Mesothelial cell of epicardium (in vitro differentiated cells): ENCODE results near the gene ATP8B3. TPM values are rescaled to one million over a fixed set of nuclear protein-coding genes. Genes with fewer than 3 reads are reported as not detected.

Experiments used
- DNase-seq, 2 experiments: peaks; one replicate each; pipeline ENCODE4 v3.0.0; 2021; ENCODE audit warnings: low spot score in 2 of 2; ENCODE audit not compliant: unreplicated experiment in 2 of 2
- H3K27ac Mint-ChIP-seq: 2 replicates; pipeline ENCODE4 v1.8.0; 2021; ENCODE audit warnings: mixed read lengths
- H3K27me3 Mint-ChIP-seq: 2 replicates; pipeline ENCODE4 v1.8.0; 2021; ENCODE audit warnings: low read depth, mixed read lengths
- H3K36me3 Mint-ChIP-seq: 2 replicates; pipeline ENCODE4 v1.8.0; 2021; ENCODE audit warnings: mixed read lengths
- H3K4me1 Mint-ChIP-seq: 2 replicates; pipeline ENCODE4 v1.8.0; 2021; ENCODE audit warnings: mixed read lengths
- H3K4me3 Mint-ChIP-seq: 2 replicates; pipeline ENCODE4 v1.8.0; 2021; ENCODE audit warnings: mild to moderate bottlenecking, moderate library complexity, mixed read lengths
- H3K9me3 Mint-ChIP-seq: 2 replicates; pipeline ENCODE4 v1.8.0; 2021; ENCODE audit warnings: mixed read lengths
- total RNA-seq: library from RNA; stranded (reverse); gene quantifications from 3 replicates; pipeline ENCODE4 v1.2.1, GENCODE V29; 2021
- TF ChIP-seq, protein P1 (sequence below): fragments of 200-600 bp; sonication (generic); IDR thresholded peaks from one replicate; pipeline ENCODE4 v1.5.0; 2021; ENCODE audit warnings: antibody characterized with exemption; ENCODE audit not compliant: unreplicated experiment

Gene ATP8B3
- total RNA-seq, 1 donor from 2014 or later = 2.2 TPM

DNA sequence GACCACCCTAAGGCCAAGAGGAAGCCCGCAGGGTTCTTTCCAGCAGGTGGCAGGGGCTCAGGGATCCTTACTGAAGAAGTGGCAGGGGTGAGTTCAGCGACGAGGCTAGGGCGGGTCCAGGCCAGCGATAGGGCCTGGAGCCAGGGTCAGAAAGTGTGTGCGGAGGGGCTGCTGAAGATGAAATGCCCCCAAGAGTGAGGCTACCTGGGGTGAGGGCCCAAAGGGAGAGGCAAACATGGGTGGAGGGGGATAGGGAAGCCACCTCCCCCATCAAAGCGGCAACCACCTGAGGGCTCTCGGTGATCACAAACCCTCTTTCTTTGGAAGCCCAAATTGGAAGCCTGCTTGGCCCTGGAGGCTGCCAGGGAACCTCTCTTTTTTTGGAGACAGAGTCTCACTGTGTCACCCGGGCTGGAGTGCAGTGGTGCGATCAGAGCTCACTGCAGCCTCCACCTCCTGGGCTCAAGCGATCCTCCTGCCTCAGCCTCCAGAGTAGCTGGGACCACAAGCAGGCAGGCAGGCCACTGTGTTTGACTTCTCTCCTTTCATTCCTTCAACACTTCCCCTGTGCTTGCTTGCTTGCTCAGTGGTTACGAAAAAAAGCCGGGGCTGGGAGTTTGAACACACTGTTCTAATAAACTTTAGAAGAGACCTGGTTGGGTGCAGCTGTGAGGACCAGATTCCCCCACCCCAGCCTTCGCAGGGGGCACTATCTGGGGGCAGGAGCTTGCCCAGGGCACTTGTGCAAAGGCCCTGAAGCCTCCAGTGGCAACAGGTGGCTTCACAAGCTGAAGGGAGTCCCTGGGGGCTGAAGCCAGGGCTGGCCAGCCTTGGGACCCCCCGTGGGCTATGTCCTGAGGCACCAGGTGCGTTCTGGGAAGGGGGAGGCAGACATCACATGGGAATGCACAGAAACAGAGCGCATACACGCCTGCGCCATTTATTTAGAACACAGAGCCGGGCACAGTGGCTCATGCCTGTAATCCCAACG, 1.4 kb upstream of the ATP8B3 start:
- H3K36me3 Mint-ChIP-seq = peaks cover 2% of the 10 kb centered on the region

DNA sequence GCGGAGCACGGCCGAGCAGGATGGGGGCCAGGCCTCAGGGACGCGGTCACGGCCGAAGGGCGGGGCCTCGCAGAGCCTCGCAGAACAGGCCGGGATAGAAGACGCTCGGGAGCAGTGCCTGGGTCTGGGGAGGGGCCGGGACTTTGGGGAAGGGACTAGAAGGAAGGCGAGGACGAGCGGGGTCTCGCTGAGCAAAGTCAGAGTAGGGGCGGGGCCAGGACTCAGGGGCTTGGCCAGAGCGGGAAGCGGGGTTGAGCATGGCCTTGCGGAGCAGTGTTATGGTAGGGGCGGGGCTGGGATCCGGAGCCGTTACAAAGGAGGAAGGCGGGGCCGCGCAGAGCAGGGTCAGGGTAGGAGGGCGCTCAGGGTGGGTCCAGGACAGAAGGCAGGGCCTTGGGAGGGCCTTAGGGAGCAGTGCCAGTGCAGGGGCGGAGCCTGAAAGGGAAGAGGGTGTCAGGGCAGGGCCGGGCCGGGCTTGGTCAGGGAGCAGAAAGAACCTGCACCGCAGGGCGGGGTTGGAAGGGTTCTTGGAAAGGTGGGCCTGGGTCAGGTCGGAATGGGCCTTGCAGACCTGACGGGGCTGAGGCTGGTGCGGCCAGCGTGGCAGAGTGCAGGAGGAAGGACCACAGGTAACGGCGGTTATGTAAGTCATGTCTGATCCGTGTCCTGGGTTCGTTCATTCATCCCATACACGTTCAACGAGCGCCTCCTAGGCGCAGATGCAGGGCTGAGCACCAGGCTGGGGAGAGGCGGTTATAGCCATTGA, 533 bp upstream of the ATP8B3 start:
- H3K9me3 Mint-ChIP-seq = no peaks in the 10 kb centered on the region
- peak overlapping the region; percentile 63 for H3K27ac Mint-ChIP-seq
- peak; percentile 68 to 80 for DNase-seq
- H3K4me1 Mint-ChIP-seq = peaks cover 9% of the 10 kb centered on the region
- TF ChIP-seq, protein P1, sequence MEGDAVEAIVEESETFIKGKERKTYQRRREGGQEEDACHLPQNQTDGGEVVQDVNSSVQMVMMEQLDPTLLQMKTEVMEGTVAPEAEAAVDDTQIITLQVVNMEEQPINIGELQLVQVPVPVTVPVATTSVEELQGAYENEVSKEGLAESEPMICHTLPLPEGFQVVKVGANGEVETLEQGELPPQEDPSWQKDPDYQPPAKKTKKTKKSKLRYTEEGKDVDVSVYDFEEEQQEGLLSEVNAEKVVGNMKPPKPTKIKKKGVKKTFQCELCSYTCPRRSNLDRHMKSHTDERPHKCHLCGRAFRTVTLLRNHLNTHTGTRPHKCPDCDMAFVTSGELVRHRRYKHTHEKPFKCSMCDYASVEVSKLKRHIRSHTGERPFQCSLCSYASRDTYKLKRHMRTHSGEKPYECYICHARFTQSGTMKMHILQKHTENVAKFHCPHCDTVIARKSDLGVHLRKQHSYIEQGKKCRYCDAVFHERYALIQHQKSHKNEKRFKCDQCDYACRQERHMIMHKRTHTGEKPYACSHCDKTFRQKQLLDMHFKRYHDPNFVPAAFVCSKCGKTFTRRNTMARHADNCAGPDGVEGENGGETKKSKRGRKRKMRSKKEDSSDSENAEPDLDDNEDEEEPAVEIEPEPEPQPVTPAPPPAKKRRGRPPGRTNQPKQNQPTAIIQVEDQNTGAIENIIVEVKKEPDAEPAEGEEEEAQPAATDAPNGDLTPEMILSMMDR = no peak
- H3K4me3 Mint-ChIP-seq = peak overlapping the region; percentile 85
- no peaks in the 10 kb centered on the region for H3K36me3 Mint-ChIP-seq
- no peaks in the 10 kb centered on the region for H3K27me3 Mint-ChIP-seq

More for the DNA sequence above, 1.4 kb upstream of the ATP8B3 start:
- H3K4me1 Mint-ChIP-seq = peaks cover 9% of the 10 kb centered on the region
- no peak overlapping the region for H3K27ac Mint-ChIP-seq
- no peaks in the 10 kb centered on the region for H3K27me3 Mint-ChIP-seq
- peak overlapping the region; percentile 85 for H3K4me3 Mint-ChIP-seq
- H3K9me3 Mint-ChIP-seq = no peaks in the 10 kb centered on the region
- no peak for DNase-seq
- TF ChIP-seq, protein P1 = no peak

DNA sequence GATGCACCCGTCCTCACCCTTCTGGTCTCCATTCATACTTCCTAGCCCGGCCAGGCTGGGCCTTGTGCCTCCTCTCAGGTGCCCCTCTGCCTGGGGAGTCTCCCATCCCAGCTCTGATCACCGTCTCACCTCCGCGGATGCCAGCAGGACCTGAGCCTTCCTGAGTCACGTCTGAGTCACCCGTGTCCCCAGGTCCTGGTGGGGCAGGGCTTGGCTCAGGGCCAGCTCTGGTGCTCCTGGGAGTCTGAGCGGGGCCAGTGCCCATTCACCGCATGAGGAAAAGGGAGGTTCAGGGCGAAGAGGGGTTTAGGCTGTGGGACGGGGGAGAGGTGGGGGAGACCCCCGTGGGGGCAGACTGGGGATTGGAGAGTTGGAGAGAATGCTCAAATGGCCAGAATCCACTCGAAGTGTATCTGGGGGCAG, 593 bp downstream of the ATP8B3 start:
- H3K4me1 Mint-ChIP-seq = peaks cover 9% of the 10 kb centered on the region
- peak overlapping the region; percentile 33 for H3K4me3 Mint-ChIP-seq

DNA sequence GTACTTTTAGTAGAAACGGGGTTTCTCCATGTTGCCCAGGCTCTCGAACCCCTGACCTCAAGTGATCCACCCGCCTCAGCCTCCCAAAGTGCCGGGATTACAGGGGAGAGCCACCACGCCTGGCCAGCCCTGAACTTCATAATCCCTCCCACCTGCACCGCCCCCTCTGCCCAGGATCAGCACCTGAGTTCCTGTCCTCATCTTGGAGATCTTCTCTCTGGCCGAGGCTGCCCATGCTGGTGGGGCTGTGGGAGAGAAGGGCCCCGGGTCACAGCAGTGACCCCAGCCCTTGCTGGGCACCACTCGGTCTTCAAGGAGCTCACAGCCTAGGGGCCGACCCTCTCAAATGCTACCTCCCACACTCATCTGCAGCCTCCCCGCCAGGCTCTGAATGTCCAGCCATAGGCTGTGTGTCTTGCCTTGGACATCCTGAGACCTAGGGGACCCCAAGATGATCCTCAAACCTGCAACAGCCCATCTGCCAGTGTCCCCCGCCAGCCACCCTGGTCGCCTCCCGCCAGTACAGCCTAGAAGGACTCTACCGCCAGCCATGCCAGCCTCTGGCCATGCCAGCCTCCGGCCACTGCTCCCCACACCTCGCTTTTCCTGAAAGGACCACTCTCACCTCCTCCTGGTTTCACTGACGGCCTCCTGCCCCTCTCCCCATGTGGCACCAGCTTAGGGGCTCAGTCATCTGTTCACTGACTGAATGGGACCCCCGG, 1.5 kb downstream of the ATP8B3 start:
- peaks cover 9% of the 10 kb centered on the region for H3K4me1 Mint-ChIP-seq
- H3K9me3 Mint-ChIP-seq = no peaks in the 10 kb centered on the region
- no peaks in the 10 kb centered on the region for H3K27me3 Mint-ChIP-seq
- DNase-seq = no peak
- no peaks in the 10 kb centered on the region for H3K36me3 Mint-ChIP-seq
- H3K4me3 Mint-ChIP-seq = no peak overlapping the region
- TF ChIP-seq, protein P1 = no peak
- H3K27ac Mint-ChIP-seq = no peak overlapping the region

More for the DNA sequence above, 593 bp downstream of the ATP8B3 start:
- H3K27me3 Mint-ChIP-seq = no peaks in the 10 kb centered on the region
- H3K27ac Mint-ChIP-seq = no peak overlapping the region
- no peak for DNase-seq
- H3K36me3 Mint-ChIP-seq = no peaks in the 10 kb centered on the region
- TF ChIP-seq, protein P1 = no peak
- H3K9me3 Mint-ChIP-seq = no peaks in the 10 kb centered on the region

DNA sequence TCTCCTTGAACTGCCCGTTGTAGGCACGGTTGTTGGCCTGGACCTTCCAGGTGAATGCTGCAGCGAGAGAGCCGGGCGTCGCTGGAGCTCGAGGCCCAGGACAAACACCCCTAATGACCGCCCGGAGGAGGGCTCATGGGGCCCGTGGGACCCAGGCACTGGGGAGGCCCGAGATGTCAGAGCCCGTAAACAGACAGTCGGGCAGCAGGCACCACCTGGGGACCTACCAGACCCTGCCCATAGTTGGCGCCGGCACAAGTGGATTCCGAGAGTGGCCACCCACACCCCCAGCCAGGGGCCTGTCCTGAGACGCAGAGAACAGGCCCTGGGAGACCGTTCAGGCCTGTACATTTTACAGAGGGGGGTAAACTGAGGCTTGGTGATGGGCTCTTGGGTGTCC, 2.4 kb downstream of the ATP8B3 start:
- DNase-seq = no peak
- H3K27ac Mint-ChIP-seq = no peak overlapping the region
- no peaks in the 10 kb centered on the region for H3K27me3 Mint-ChIP-seq
- no peak overlapping the region for H3K4me3 Mint-ChIP-seq
- peaks cover 9% of the 10 kb centered on the region for H3K4me1 Mint-ChIP-seq
- no peaks in the 10 kb centered on the region for H3K9me3 Mint-ChIP-seq
- TF ChIP-seq, protein P1 = no peak
- no peaks in the 10 kb centered on the region for H3K36me3 Mint-ChIP-seq
